OCI-LY3 (cell line): Measurements from ENCODE around the gene TRAF3.

ENCODE experiments used
- H2AFZ ChIP-seq: fragments of 200-600, 300-600 bp; shearing (Covaris generic); 2 replicates; pipeline ENCODE4 v1.6.0; 2014; ENCODE audit warnings: antibody characterized with exemption, low read depth, low read length
- H3K27ac ChIP-seq: fragments of 200-600, 300-600 bp; sonication (generic); 2 replicates; pipeline ENCODE4 v1.5.1; 2014; ENCODE audit warnings: mild to moderate bottlenecking, low read length, moderate library complexity, mixed read lengths
- H3K27me3 ChIP-seq: fragments of 200-600, 300-600 bp; sonication (generic); 2 replicates; pipeline ENCODE4 v1.6.1; 2014; ENCODE audit warnings: low read depth, low read length, mixed read lengths
- H3K36me3 ChIP-seq: fragments of 200-600, 300-600 bp; sonication (generic); replicated peaks from 2 replicates; pipeline ENCODE3; 2014; ENCODE audit warnings: low read depth, low read length, mixed read lengths
- H3K4me1 ChIP-seq: fragments of 300-600, 200-600 bp; sonication (generic); 2 replicates; pipeline ENCODE4 v1.6.1; 2014; ENCODE audit warnings: low read length, mixed read lengths
- H3K4me2 ChIP-seq: fragments of 200-600, 300-600 bp; sonication (generic); 2 replicates; pipeline ENCODE4 v1.6.1; 2014; ENCODE audit warnings: low read length, mixed read lengths
- H3K4me3 ChIP-seq: fragments of 300-600, 200-600 bp; sonication (generic); 2 replicates; pipeline ENCODE4 v1.5.1; 2014; ENCODE audit warnings: antibody characterized with exemption, mild to moderate bottlenecking, low read length, moderate library complexity
- H3K79me2 ChIP-seq: fragments of 300-600, 200-600 bp; shearing (Covaris generic); 2 replicates; pipeline ENCODE4 v1.6.1; 2014; ENCODE audit warnings: mild to moderate bottlenecking, low read length, mixed read lengths
- H3K9ac ChIP-seq: fragments of 300-600, 200-600 bp; shearing (Covaris generic); 2 replicates; pipeline ENCODE4 v1.6.0; 2014; ENCODE audit warnings: mild to moderate bottlenecking, low read length, moderate library complexity
- H3K9me3 ChIP-seq: fragments of 200-600, 300-600 bp; shearing (Covaris generic); 2 replicates; pipeline ENCODE4 v1.6.1; 2014; ENCODE audit warnings: low read length, mixed read lengths; ENCODE audit not compliant: insufficient read depth
- H4K20me1 ChIP-seq: fragments of 200-600, 300-600 bp; sonication (generic); 2 replicates; pipeline ENCODE4 v1.6.1; 2016; ENCODE audit warnings: low read length, mixed read lengths; ENCODE audit not compliant: insufficient read depth
- EZH2phosphoT487 ChIP-seq: fragments of 200-600 bp; shearing (Covaris generic); IDR thresholded peaks from 2 replicates; pipeline ENCODE4 v1.6.1; 2018; ENCODE audit warnings: antibody characterized with exemption, mixed run types, low read depth
- TF ChIP-seq, protein P1 (sequence below): fragments of 200-600, 300-600 bp; sonication (generic); IDR thresholded peaks from 2 replicates; pipeline ENCODE4 v1.5.1; 2014; ENCODE audit warnings: antibody characterized with exemption, low read length, low read depth

The TRAF3 gene

DNA sequence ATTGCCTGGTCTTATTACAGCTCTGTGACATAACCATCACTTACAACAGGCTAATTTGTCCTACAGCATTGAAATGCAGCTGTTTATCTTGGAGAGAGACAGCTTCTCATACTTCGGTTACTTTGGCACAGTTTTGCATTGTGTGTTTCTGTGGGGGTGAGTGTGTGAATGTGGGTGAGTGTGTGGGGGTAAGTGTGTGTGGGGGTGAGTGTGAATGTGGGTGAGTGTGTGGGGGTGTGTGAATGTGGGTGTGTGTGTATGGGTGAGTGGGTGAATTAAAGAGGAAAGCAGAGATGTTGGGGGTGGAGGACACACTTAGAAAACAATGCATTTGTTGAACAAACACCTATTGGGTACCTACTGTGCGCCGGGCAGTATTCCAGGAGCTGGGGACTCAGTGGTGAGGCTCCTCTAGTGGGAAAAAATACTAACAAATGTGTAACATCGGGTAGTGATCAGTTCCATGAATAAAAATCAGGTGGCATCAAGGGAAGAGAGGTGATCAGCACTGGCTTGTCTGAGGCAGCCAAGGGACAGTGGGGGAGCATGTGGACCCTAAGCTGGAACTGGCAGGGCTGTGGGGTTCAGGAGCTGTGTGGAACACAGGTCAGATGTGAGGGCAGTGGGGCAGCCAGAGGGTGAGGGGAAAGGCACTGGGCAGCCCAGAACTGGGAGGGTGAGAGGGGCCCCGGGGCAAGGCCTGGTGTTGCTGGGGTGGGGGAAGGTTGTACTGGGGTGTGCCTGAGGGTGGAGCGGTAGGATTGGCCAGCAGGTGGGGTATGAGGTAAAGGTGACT, 101.1 kb downstream of the TRAF3 start:
- peaks cover 68% of the 10 kb centered on the region for H3K36me3 ChIP-seq
- H2AFZ ChIP-seq, result no peak overlapping the region
- peaks cover 30% of the 10 kb centered on the region for H4K20me1 ChIP-seq
- TF ChIP-seq EZH2phosphoT487, result no peak
- TF ChIP-seq, protein P1, sequence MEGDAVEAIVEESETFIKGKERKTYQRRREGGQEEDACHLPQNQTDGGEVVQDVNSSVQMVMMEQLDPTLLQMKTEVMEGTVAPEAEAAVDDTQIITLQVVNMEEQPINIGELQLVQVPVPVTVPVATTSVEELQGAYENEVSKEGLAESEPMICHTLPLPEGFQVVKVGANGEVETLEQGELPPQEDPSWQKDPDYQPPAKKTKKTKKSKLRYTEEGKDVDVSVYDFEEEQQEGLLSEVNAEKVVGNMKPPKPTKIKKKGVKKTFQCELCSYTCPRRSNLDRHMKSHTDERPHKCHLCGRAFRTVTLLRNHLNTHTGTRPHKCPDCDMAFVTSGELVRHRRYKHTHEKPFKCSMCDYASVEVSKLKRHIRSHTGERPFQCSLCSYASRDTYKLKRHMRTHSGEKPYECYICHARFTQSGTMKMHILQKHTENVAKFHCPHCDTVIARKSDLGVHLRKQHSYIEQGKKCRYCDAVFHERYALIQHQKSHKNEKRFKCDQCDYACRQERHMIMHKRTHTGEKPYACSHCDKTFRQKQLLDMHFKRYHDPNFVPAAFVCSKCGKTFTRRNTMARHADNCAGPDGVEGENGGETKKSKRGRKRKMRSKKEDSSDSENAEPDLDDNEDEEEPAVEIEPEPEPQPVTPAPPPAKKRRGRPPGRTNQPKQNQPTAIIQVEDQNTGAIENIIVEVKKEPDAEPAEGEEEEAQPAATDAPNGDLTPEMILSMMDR, result no peak
- no peaks in the 10 kb centered on the region for H3K9me3 ChIP-seq
- no peaks in the 10 kb centered on the region for H3K4me1 ChIP-seq
- H3K4me2 ChIP-seq, result no peak overlapping the region
- H3K79me2 ChIP-seq, result peaks cover 40% of the 10 kb centered on the region
- no peak overlapping the region for H3K27ac ChIP-seq
- no peak overlapping the region for H3K9ac ChIP-seq
- H3K4me3 ChIP-seq, result no peak overlapping the region
- no peaks in the 10 kb centered on the region for H3K27me3 ChIP-seq

GRCh38 chr14:102878970-102879460, 101.8 kb downstream of the TRAF3 start:
- Histone ChIP-seq H3K4me1 (no peaks in the 10 kb centered on the region), H2AFZ (no peak overlapping the region), H3K9ac (no peak overlapping the region), H3K27me3 (no peaks in the 10 kb centered on the region), H3K79me2 (peaks cover 34% of the 10 kb centered on the region), H3K4me3 (no peak overlapping the region), H4K20me1 (peaks cover 26% of the 10 kb centered on the region), H3K36me3 (peaks cover 69% of the 10 kb centered on the region), H3K4me2 (no peak overlapping the region), H3K27ac (no peak overlapping the region), H3K9me3 (no peaks in the 10 kb centered on the region)
- TF ChIP-seq, protein P1, result no peak
- TF ChIP-seq EZH2phosphoT487, result no peak

DNA sequence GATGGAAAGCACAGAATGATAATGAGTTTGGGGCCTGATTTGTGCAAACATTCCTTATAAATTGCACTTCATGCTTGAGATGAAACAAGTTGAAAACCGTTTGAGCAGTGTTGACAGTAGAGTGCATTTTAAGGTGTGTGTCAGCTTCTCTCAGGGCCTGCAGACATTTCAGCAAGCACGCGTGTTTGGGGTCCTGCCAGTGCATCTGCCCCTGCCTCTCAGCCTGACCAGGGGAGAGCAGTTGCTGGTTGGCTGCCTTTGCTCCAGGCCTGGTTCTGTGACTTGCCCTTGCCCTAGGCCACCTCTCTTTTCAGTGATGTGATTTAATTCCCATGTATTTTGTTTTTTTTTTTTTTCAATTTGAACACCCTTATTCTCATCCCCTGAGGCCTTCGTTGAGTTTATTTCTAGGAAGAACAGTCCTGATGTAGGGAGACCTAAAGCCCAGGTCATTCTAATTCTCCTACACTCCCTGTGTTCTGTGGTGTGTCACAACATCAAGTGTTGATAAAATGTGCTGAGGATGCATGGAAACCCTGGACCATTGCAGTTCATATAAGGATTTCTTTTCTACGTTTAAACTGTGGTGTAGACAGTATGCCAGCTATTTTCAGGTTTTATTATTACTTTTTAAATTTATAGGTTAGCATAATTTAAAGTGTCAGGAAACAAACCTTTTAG, 105.1 kb downstream of the TRAF3 start:
- no peak overlapping the region for H2AFZ ChIP-seq

DNA sequence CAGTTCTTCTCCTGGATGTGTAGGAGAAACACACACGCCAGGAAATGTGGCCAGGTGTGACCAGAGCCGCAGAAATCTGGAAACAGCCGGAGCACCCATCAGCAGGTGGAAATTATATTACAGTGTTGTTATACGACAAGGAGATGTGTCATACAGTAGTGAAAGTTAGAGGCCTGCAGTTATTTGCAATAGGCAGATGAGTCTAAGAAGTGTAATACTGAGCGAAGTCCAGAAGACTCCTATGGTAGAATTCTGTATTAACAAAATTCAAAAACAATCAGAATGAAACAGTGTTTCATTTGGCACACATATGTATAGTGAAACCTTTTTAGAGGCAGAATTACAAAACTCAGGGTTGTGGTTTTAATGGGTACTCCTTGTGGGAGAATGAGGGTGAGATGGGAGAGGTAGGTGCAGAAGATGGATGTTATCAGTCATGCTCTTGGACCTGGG, 105.9 kb downstream of the TRAF3 start:
- H3K9ac ChIP-seq, result no peak overlapping the region
- H3K4me3 ChIP-seq, result no peak overlapping the region
- H3K27ac ChIP-seq, result no peak overlapping the region
- H3K4me2 ChIP-seq, result no peak overlapping the region
- TF ChIP-seq EZH2phosphoT487, result no peak
- TF ChIP-seq, protein P1, result no peak
- peaks cover 72% of the 10 kb centered on the region for H3K36me3 ChIP-seq
- H4K20me1 ChIP-seq, result peaks cover 19% of the 10 kb centered on the region
- no peaks in the 10 kb centered on the region for H3K4me1 ChIP-seq
- H3K9me3 ChIP-seq, result no peaks in the 10 kb centered on the region
- no peak overlapping the region for H2AFZ ChIP-seq
- no peaks in the 10 kb centered on the region for H3K27me3 ChIP-seq
- peaks cover 20% of the 10 kb centered on the region for H3K79me2 ChIP-seq

More for the DNA sequence above, 105.1 kb downstream of the TRAF3 start:
- TF ChIP-seq, protein P1, result no peak
- TF ChIP-seq EZH2phosphoT487, result no peak
- no peaks in the 10 kb centered on the region for H3K9me3 ChIP-seq
- no peak overlapping the region for H3K4me3 ChIP-seq
- no peak overlapping the region for H3K9ac ChIP-seq
- peaks cover 23% of the 10 kb centered on the region for H4K20me1 ChIP-seq
- no peak overlapping the region for H3K27ac ChIP-seq
- no peaks in the 10 kb centered on the region for H3K4me1 ChIP-seq
- H3K27me3 ChIP-seq, result no peaks in the 10 kb centered on the region
- no peak overlapping the region for H3K4me2 ChIP-seq
- peaks cover 19% of the 10 kb centered on the region for H3K79me2 ChIP-seq
- peaks cover 70% of the 10 kb centered on the region for H3K36me3 ChIP-seq
